Panc1 (cell line): ENCODE measurements around the gene ICE2. TPM values are rescaled to one million over a fixed set of nuclear protein-coding genes. Genes with fewer than 3 reads are reported as not detected.

Experiments
- ATAC-seq: fragments of 200-7000 bp; cut with Tn5 transposase; 2 replicates; pipeline ENCODE4 v1.9.1; 2020; ENCODE audit warnings: mild to moderate bottlenecking, moderate library complexity
- BruUV-seq: library from RNA; stranded (reverse); fragments of 400-500 nt; replicated peaks from 2 replicates; lab custom pipeline; 2021; lab: Mats Ljungman, UMichigan
- CTCF ChIA-PET: fragments of 300-600 bp; sonication (Branson Sonifier 250); formaldehyde crosslinking; loops from one replicate; lab custom pipeline; 2022; ENCODE audit warnings: antibody characterized with exemption; lab: Charles Lee
- POLR2A ChIA-PET: fragments of 300-600 bp; sonication (Branson Sonifier 250); formaldehyde crosslinking; loops from one replicate; lab custom pipeline; 2022; ENCODE audit warnings: antibody characterized with exemption; lab: Charles Lee
- DNase-seq: peaks from one replicate; pipeline ENCODE4 v3.0.0-alpha.2; 2010; ENCODE audit warnings: low read depth, low spot score
- H3K27ac ChIP-seq: 2 replicates; pipeline ENCODE4 v1.5.1; 2011; ENCODE audit warnings: mild to moderate bottlenecking, low read length, inconsistent platforms
- H3K27me3 ChIP-seq: fragments of 200-500 bp; sonication (Bioruptor generic); 2 replicates; pipeline ENCODE4 v1.6.0; 2014; ENCODE audit warnings: low read length, inconsistent platforms; ENCODE audit not compliant: control insufficient read depth, insufficient read depth
- H3K36me3 ChIP-seq: fragments of 200-500 bp; sonication (Bioruptor generic); 2 replicates; pipeline ENCODE4 v1.5.1; 2014; ENCODE audit warnings: inconsistent platforms, mild to moderate bottlenecking, low read length, moderate library complexity; ENCODE audit not compliant: control insufficient read depth, insufficient read depth
- H3K4me1 ChIP-seq: 2 replicates; pipeline ENCODE4 v1.5.1; 2011; ENCODE audit warnings: inconsistent platforms, mild to moderate bottlenecking, low read length, moderate library complexity; ENCODE audit not compliant: control insufficient read depth, insufficient read depth
- H3K4me3 ChIP-seq, 2 experiments: 2 replicates each; pipeline ENCODE4 v1.5.1; 2011 to 2012; ENCODE audit warnings: low read depth in 2 of 2, low read length in 2 of 2, mild to moderate bottlenecking in 2 of 2, inconsistent platforms in 1 of 2, moderate library complexity in 1 of 2
- H3K9me3 ChIP-seq: fragments of 200-500 bp; sonication (Bioruptor generic); 2 replicates; pipeline ENCODE4 v1.5.1; 2014; ENCODE audit warnings: low read depth, mild to moderate bottlenecking, inconsistent platforms, low read length, moderate library complexity; ENCODE audit not compliant: control insufficient read depth, insufficient read depth
- POLR2AphosphoS5 ChIP-seq: IDR thresholded peaks from 2 replicates; pipeline ENCODE4 v1.6.1; 2012; ENCODE audit warnings: mild to moderate bottlenecking, low read depth, low read length, moderate library complexity
- SIN3A ChIP-seq: IDR thresholded peaks from 2 replicates; pipeline ENCODE4 v1.6.1; 2012; ENCODE audit warnings: low read depth, mild to moderate bottlenecking, low read length, moderate library complexity, borderline replicate concordance; ENCODE audit not compliant: insufficient read depth
- TCF7L2 ChIP-seq: IDR thresholded peaks from 2 replicates; pipeline ENCODE4 v1.6.1; 2011; ENCODE audit warnings: mild to moderate bottlenecking, low read depth, low read length, inconsistent platforms
- in situ Hi-C: cut with HindIII; loops from 2 replicates; pipeline ENCODE4 v1.10.0; 2016; ENCODE audit warnings: low sequenced_read_pairs, low pct_unique_long_range_greater_than_20kb
- intact Hi-C: fragments of 100-400 bp; cut with micrococcal nuclease; formaldehyde crosslinking; loops from one replicate; pipeline ENCODE4 v1.10.0; 2022; ENCODE audit not compliant: unreplicated experiment
- total RNA-seq: library from RNA; stranded (reverse); gene quantifications from one replicate; pipeline ENCODE4 v1.2.1, GENCODE V29; 2021; ENCODE audit not compliant: unreplicated experiment
- TF ChIP-seq, protein P1 (sequence below), 2 experiments: IDR thresholded peaks; 2 replicates each; pipeline ENCODE4 v1.6.1; 2011 to 2012; ENCODE audit warnings: low read depth in 2 of 2, control low read depth in 1 of 2, low read length in 1 of 2, mild to moderate bottlenecking in 1 of 2, moderate library complexity in 1 of 2; ENCODE audit not compliant: insufficient read depth in 1 of 2
- TF ChIP-seq, protein P2 (sequence below): fragments of 450-650 bp; IDR thresholded peaks from 2 replicates; pipeline ENCODE4 v1.5.1; 2017; ENCODE audit warnings: mild to moderate bottlenecking

Gene ICE2
- total RNA-seq, 1 experiment from 2014 or later, result 66.2 TPM

DNA sequence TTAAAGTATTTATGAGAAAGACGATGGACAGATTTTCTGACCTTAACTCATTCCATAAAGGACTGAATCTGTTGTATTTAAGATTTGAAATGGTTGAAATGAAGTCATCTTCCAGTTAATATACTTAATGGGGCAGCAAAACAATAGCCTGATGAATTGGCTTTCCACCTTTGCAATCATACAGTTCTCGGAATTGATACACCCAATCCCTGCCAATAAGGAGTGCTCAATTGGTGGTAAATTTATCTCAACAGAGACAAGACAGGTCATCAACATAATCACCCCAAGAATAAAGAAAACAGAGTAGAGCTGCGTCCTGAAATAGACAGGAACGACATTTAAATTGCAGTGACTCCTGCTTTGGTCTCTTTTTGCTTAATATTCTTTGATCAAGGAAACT is 92.3 kb downstream of the ICE2 start:
- Histone ChIP-seq H3K4me3 (no peak overlapping the region; a peak in 1 of 4 replicates), H3K9me3 (no peaks in the 10 kb centered on the region), H3K36me3 (peaks cover 35% of the 10 kb centered on the region), H3K27me3 (no peaks in the 10 kb centered on the region), H3K27ac (peak overlapping the region; percentile 100), H3K4me1 (peaks cover 98% of the 10 kb centered on the region)
- BruUV-seq, result no TSS peak
- DNase-seq, result no peak
- CTCF ChIA-PET, result no interaction called here
- intact Hi-C loops, result no loop called here
- POLR2A ChIA-PET, result interaction anchor here (0.6 kb wide), 1 partner anchor 153 kb away, joined by 5 read pairs; no protein-coding TSS in a partner anchor
- no peak for ATAC-seq
- TF ChIP-seq, protein P1, sequence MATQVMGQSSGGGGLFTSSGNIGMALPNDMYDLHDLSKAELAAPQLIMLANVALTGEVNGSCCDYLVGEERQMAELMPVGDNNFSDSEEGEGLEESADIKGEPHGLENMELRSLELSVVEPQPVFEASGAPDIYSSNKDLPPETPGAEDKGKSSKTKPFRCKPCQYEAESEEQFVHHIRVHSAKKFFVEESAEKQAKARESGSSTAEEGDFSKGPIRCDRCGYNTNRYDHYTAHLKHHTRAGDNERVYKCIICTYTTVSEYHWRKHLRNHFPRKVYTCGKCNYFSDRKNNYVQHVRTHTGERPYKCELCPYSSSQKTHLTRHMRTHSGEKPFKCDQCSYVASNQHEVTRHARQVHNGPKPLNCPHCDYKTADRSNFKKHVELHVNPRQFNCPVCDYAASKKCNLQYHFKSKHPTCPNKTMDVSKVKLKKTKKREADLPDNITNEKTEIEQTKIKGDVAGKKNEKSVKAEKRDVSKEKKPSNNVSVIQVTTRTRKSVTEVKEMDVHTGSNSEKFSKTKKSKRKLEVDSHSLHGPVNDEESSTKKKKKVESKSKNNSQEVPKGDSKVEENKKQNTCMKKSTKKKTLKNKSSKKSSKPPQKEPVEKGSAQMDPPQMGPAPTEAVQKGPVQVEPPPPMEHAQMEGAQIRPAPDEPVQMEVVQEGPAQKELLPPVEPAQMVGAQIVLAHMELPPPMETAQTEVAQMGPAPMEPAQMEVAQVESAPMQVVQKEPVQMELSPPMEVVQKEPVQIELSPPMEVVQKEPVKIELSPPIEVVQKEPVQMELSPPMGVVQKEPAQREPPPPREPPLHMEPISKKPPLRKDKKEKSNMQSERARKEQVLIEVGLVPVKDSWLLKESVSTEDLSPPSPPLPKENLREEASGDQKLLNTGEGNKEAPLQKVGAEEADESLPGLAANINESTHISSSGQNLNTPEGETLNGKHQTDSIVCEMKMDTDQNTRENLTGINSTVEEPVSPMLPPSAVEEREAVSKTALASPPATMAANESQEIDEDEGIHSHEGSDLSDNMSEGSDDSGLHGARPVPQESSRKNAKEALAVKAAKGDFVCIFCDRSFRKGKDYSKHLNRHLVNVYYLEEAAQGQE (IDR thresholded peaks at IDR 0.05; ENCODE audit: insufficient read depth in 1 of 2, low read depth in 2 of 2, low read length in 1 of 2), result no peak
- TF ChIP-seq POLR2AphosphoS5, result no peak
- TF ChIP-seq TCF7L2, result no peak
- TF ChIP-seq SIN3A, result no peak
- TF ChIP-seq, protein P2, sequence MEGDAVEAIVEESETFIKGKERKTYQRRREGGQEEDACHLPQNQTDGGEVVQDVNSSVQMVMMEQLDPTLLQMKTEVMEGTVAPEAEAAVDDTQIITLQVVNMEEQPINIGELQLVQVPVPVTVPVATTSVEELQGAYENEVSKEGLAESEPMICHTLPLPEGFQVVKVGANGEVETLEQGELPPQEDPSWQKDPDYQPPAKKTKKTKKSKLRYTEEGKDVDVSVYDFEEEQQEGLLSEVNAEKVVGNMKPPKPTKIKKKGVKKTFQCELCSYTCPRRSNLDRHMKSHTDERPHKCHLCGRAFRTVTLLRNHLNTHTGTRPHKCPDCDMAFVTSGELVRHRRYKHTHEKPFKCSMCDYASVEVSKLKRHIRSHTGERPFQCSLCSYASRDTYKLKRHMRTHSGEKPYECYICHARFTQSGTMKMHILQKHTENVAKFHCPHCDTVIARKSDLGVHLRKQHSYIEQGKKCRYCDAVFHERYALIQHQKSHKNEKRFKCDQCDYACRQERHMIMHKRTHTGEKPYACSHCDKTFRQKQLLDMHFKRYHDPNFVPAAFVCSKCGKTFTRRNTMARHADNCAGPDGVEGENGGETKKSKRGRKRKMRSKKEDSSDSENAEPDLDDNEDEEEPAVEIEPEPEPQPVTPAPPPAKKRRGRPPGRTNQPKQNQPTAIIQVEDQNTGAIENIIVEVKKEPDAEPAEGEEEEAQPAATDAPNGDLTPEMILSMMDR, result no peak
- in situ Hi-C loops, result no loop called here

GRCh38 chr15:60385620-60386552 is 93.1 kb downstream of the ICE2 start:
- DNase-seq, result no peak
- CTCF ChIA-PET, result no interaction called here
- Histone ChIP-seq H3K36me3 (peaks cover 40% of the 10 kb centered on the region), H3K4me3 (peak overlapping the region in 1 of 2 experiments; percentile 15; a peak in 1 of 4 replicates), H3K4me1 (peaks cover 98% of the 10 kb centered on the region), H3K27ac (peak overlapping the region; percentile 100), H3K9me3 (no peaks in the 10 kb centered on the region), H3K27me3 (no peaks in the 10 kb centered on the region)
- no TSS peak for BruUV-seq
- no peak for ATAC-seq
- no peak for TF ChIP-seq SIN3A
- TF ChIP-seq, protein P2, result no peak
- peak; percentile 4; the same call in 1 of the 2 replicates for TF ChIP-seq POLR2AphosphoS5
- TF ChIP-seq, protein P1 (IDR thresholded peaks at IDR 0.05; ENCODE audit: insufficient read depth in 1 of 2, low read depth in 2 of 2, low read length in 1 of 2), result no peak
- no peak for TF ChIP-seq TCF7L2
- in situ Hi-C loops (no loop called here), intact Hi-C loops (no loop called here)
- POLR2A ChIA-PET, result no interaction called here
